HCT116 (cell line): ENCODE measurements around the gene TENT4A. TPM values are rescaled to one million over a fixed set of nuclear protein-coding genes. Genes with fewer than 3 reads are reported as not detected.

Source experiments
- ATAC-seq: fragments of 200-7000 bp; cut with Tn5 transposase; 2 replicates; pipeline ENCODE4 v1.9.1; 2020; ENCODE audit warnings: mild to moderate bottlenecking, moderate library complexity
- BruUV-seq: library from RNA; stranded (reverse); fragments of 400-500 nt; replicated peaks from 2 replicates; lab custom pipeline; 2021; lab: Mats Ljungman, UMichigan
- CTCF ChIA-PET: fragments of 300-600 bp; sonication (Branson Sonifier 250); formaldehyde crosslinking; loops from one replicate; lab custom pipeline; 2021; ENCODE audit warnings: antibody characterized with exemption; lab: Charles Lee
- POLR2A ChIA-PET: fragments of 300-600, 350-600 bp; sonication (Branson Sonifier 250); formaldehyde crosslinking; loops from one replicate; lab custom pipeline; 2021; ENCODE audit warnings: antibody characterized with exemption; lab: Charles Lee
- RAD21 ChIA-PET, 2 experiments: fragments of 300-600 bp; sonication (Branson Sonifier 250); formaldehyde crosslinking; loops; one replicate each; lab custom pipeline; 2023; ENCODE audit warnings: low total read pairs in 2 of 2; ENCODE audit not compliant: uncharacterized antibody in 2 of 2, unreplicated experiment in 2 of 2, low non-redundant PET in 1 of 2; lab: Charles Lee
- DNase-seq: peaks from one replicate; pipeline ENCODE4 v3.0.0-alpha.2; 2010; ENCODE audit warnings: low read depth, low spot score
- H2AFZ ChIP-seq: fragments of 200-600 bp; shearing (Covaris generic), sonication (generic); 2 replicates; pipeline ENCODE4 v1.6.1; 2017; ENCODE audit warnings: low read depth, mixed run types, mixed read lengths, antibody characterized with exemption, low read length; ENCODE audit not compliant: poor library complexity, severe bottlenecking
- H3K27ac ChIP-seq: 2 replicates; pipeline ENCODE4 v1.5.1; 2012; ENCODE audit warnings: low read depth, low read length
- H3K27me3 ChIP-seq: fragments of 200-600 bp; sonication (generic); 2 replicates; pipeline ENCODE4 v1.6.1; 2016; ENCODE audit warnings: mixed run types, low read length, mixed read lengths; ENCODE audit not compliant: insufficient read depth
- H3K36me3 ChIP-seq, 2 experiments: fragments of 200-500 bp in 1 of 2; fragments of 200-600 bp in 1 of 2; sonication (Bioruptor generic) in 1 of 2; sonication (generic) in 1 of 2; 2 replicates each; pipeline versions ENCODE4 v1.5.1 to v1.6.1; 2014 to 2016; ENCODE audit warnings: low read length in 2 of 2, inconsistent platforms in 1 of 2, mixed read lengths in 1 of 2, mixed run types in 1 of 2; ENCODE audit not compliant: insufficient read depth in 2 of 2, control insufficient read depth in 1 of 2
- H3K4me1 ChIP-seq, 2 experiments: fragments of 200-600 bp in 1 of 2; sonication (generic) in 1 of 2; 2 replicates each; pipeline versions ENCODE4 v1.5.1 to v1.6.1; 2012 to 2017; ENCODE audit warnings: low read length in 2 of 2, inconsistent platforms in 1 of 2, mild to moderate bottlenecking in 1 of 2, mixed read lengths in 1 of 2, mixed run types in 1 of 2, moderate library complexity in 1 of 2; ENCODE audit not compliant: insufficient read depth in 2 of 2, control insufficient read depth in 1 of 2
- H3K4me2 ChIP-seq: fragments of 200-600 bp; sonication (generic); 2 replicates; pipeline ENCODE4 v1.6.1; 2017; ENCODE audit warnings: mixed run types, low read length, mixed read lengths
- H3K4me3 ChIP-seq, 2 experiments: fragments of 200-600 bp in 1 of 2; sonication (generic) in 1 of 2; replicated peaks in 1 of 2; 2 replicates each; pipeline ENCODE4 v1.5.1; 2011 to 2016; ENCODE audit warnings: low read length in 2 of 2, control low read depth in 1 of 2, low read depth in 1 of 2, mild to moderate bottlenecking in 1 of 2, mixed read lengths in 1 of 2, mixed run types in 1 of 2
- H3K79me2 ChIP-seq: fragments of 200-600 bp; sonication (generic); 2 replicates; pipeline ENCODE4 v1.6.1; 2017; ENCODE audit warnings: mild to moderate bottlenecking, mixed run types, low read length, moderate library complexity, mixed read lengths; ENCODE audit not compliant: insufficient read depth
- H3K9ac ChIP-seq: fragments of 200-600 bp; sonication (generic); 2 replicates; pipeline ENCODE4 v1.6.1; 2016; ENCODE audit warnings: low read length, mixed read lengths
- H3K9me2 ChIP-seq: fragments of 200-600 bp; sonication (generic), shearing (Covaris generic); 2 replicates; pipeline ENCODE4 v1.6.1; 2017; ENCODE audit warnings: mixed run types, mild to moderate bottlenecking, moderate library complexity; ENCODE audit not compliant: insufficient read depth
- H3K9me3 ChIP-seq, 2 experiments: fragments of 200-500 bp in 1 of 2; fragments of 200-600 bp in 1 of 2; sonication (Bioruptor generic) in 1 of 2; sonication (generic) in 1 of 2; 2 replicates each; pipeline ENCODE4 v1.6.1; 2014 to 2017; ENCODE audit warnings: low read length in 2 of 2, mixed read lengths in 2 of 2, inconsistent platforms in 1 of 2, low read depth in 1 of 2, mild to moderate bottlenecking in 1 of 2, mixed run types in 1 of 2, moderate library complexity in 1 of 2; ENCODE audit not compliant: control insufficient read depth in 1 of 2, insufficient read depth in 1 of 2
- H4K20me1 ChIP-seq: fragments of 200-600 bp; sonication (generic), shearing (Covaris generic); 2 replicates; pipeline ENCODE4 v1.6.1; 2017; ENCODE audit warnings: mixed run types, mild to moderate bottlenecking, moderate library complexity; ENCODE audit not compliant: insufficient read depth
- EGR1 ChIP-seq: IDR thresholded peaks from 2 replicates; pipeline ENCODE4 v1.6.1; 2012; ENCODE audit warnings: low read depth
- EZH2 ChIP-seq: fragments of 200-600 bp; sonication (generic); IDR thresholded peaks from 2 replicates; pipeline ENCODE4 v1.6.1; 2017; ENCODE audit warnings: antibody characterized with exemption, mixed run types
- FOSL1 ChIP-seq: IDR thresholded peaks from 2 replicates; pipeline ENCODE4 v1.6.1; 2012; ENCODE audit warnings: low read depth
- JUND ChIP-seq: IDR thresholded peaks from 2 replicates; pipeline ENCODE4 v1.6.1; 2012
- ZBTB33 ChIP-seq: IDR thresholded peaks from 2 replicates; pipeline ENCODE4 v1.6.1; 2011; ENCODE audit warnings: mild to moderate bottlenecking, low read length, moderate library complexity; ENCODE audit not compliant: insufficient replicate concordance; ENCODE audit errors: extremely low read depth
- ZFX ChIP-seq: fragments of 450-650 bp; IDR thresholded peaks from 2 replicates; pipeline ENCODE4 v1.6.1; 2017
- intact Hi-C: fragments of 100-400 bp; cut with micrococcal nuclease; formaldehyde crosslinking; loops from 2 replicates; pipeline ENCODE4 v1.10.0; 2022
- total RNA-seq: library from RNA; stranded (reverse); gene quantifications from one replicate; pipeline ENCODE4 v1.2.1, GENCODE V29; 2021; ENCODE audit not compliant: unreplicated experiment
- TF ChIP-seq, protein P1 (sequence below): IDR thresholded peaks from 2 replicates; pipeline ENCODE4 v1.6.1; 2012; ENCODE audit warnings: low read depth

Gene TENT4A
- total RNA-seq, 1 experiment from 2014 or later = 39.8 TPM

GRCh38 chr5:6725421-6725820 lies 12.2 kb downstream of the TENT4A start:
- ATAC-seq = no peak
- Histone ChIP-seq H4K20me1 (peaks cover 8% of the 10 kb centered on the region; the same call in 1 of the 2 replicates), H3K4me1 (no peaks in the 10 kb centered on the region), H3K9me2 (no peaks in the 10 kb centered on the region), H3K36me3 (peaks cover 3 to 13% of the 10 kb centered on the region in 2 experiments; a peak in 3 of 4 replicates), H3K9ac (no peak overlapping the region), H2AFZ (no peak overlapping the region), H3K27me3 (no peaks in the 10 kb centered on the region), H3K27ac (no peak overlapping the region), H3K4me2 (no peak overlapping the region), H3K9me3 (no peaks in the 10 kb centered on the region), H3K79me2 (peaks cover 99% of the 10 kb centered on the region), H3K4me3 (no peak overlapping the region)
- ChIA-PET POLR2A (no interaction called here), CTCF (no interaction called here), RAD21 (no interaction called here)
- TF ChIP-seq EGR1 (no peak), ZFX (no peak), JUND (no peak), EZH2 (no peak), ZBTB33 (no peak), FOSL1 (no peak)
- TF ChIP-seq, protein P1, sequence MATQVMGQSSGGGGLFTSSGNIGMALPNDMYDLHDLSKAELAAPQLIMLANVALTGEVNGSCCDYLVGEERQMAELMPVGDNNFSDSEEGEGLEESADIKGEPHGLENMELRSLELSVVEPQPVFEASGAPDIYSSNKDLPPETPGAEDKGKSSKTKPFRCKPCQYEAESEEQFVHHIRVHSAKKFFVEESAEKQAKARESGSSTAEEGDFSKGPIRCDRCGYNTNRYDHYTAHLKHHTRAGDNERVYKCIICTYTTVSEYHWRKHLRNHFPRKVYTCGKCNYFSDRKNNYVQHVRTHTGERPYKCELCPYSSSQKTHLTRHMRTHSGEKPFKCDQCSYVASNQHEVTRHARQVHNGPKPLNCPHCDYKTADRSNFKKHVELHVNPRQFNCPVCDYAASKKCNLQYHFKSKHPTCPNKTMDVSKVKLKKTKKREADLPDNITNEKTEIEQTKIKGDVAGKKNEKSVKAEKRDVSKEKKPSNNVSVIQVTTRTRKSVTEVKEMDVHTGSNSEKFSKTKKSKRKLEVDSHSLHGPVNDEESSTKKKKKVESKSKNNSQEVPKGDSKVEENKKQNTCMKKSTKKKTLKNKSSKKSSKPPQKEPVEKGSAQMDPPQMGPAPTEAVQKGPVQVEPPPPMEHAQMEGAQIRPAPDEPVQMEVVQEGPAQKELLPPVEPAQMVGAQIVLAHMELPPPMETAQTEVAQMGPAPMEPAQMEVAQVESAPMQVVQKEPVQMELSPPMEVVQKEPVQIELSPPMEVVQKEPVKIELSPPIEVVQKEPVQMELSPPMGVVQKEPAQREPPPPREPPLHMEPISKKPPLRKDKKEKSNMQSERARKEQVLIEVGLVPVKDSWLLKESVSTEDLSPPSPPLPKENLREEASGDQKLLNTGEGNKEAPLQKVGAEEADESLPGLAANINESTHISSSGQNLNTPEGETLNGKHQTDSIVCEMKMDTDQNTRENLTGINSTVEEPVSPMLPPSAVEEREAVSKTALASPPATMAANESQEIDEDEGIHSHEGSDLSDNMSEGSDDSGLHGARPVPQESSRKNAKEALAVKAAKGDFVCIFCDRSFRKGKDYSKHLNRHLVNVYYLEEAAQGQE = no peak
- no peak for DNase-seq
- no TSS peak for BruUV-seq
- intact Hi-C loops = no loop called here
